Activated B cell treated with CpG ODN at 0.5 μM for 24 hours (primary cell): ENCODE results near the gene MTRR. TPM values are rescaled to one million over a fixed set of nuclear protein-coding genes. Genes with fewer than 3 reads are reported as not detected.
"Not testable (repeated sequence)": the region's sequence is repeated elsewhere in the genome, so short reads cannot be mapped to it uniquely, and the experiment has no call there.

Source experiments
- ATAC-seq: fragments of 200-7000 bp; cut with Tn5 transposase; one replicate; pipeline ENCODE4 v1.10.0; 2021; ENCODE audit warnings: low read depth, mild to moderate bottlenecking, moderate library complexity
- CTCF ChIA-PET: fragments of 350-600 bp; sonication (Branson Sonifier 250); formaldehyde crosslinking; loops from one replicate; lab custom pipeline; 2021; ENCODE audit warnings: antibody characterized with exemption; lab: Charles Lee
- POLR2A ChIA-PET: fragments of 350-600 bp; sonication (Branson Sonifier 250); formaldehyde crosslinking; loops from one replicate; lab custom pipeline; 2021; ENCODE audit warnings: antibody characterized with exemption; lab: Charles Lee
- DNase-seq: peaks from one replicate; pipeline ENCODE4 v3.0.0; 2022
- H3K27ac Mint-ChIP-seq: one replicate; pipeline ENCODE4 v1.8.0; 2020; ENCODE audit warnings: mixed read lengths
- H3K27me3 Mint-ChIP-seq: one replicate; pipeline ENCODE4 v1.8.0; 2021; ENCODE audit warnings: mixed read lengths
- H3K36me3 Mint-ChIP-seq: one replicate; pipeline ENCODE4 v1.8.0; 2021; ENCODE audit warnings: low read depth, mixed read lengths
- H3K4me1 Mint-ChIP-seq: one replicate; pipeline ENCODE4 v1.8.0; 2021; ENCODE audit warnings: mixed read lengths
- H3K4me3 Mint-ChIP-seq: one replicate; pipeline ENCODE4 v1.8.0; 2020; ENCODE audit warnings: mild to moderate bottlenecking, mixed read lengths
- H3K9me3 Mint-ChIP-seq: one replicate; pipeline ENCODE4 v1.8.0; 2020; ENCODE audit warnings: mixed read lengths
- intact Hi-C: fragments of 100-400 bp; cut with micrococcal nuclease; formaldehyde crosslinking; loops from one replicate; pipeline ENCODE4 v1.15.1; 2024
- total RNA-seq: library from RNA; stranded (reverse); gene quantifications from 2 replicates; pipeline ENCODE4 v1.2.3, GENCODE V29; 2022
- TF ChIP-seq, protein P1 (sequence below): fragments of 200-600 bp; IDR thresholded peaks from one replicate; pipeline ENCODE4 v1.8.0; 2022; ENCODE audit warnings: antibody characterized with exemption, mild to moderate bottlenecking

MTRR gene
- total RNA-seq, 1 donor from 2014 or later = 70.7 TPM

DNA sequence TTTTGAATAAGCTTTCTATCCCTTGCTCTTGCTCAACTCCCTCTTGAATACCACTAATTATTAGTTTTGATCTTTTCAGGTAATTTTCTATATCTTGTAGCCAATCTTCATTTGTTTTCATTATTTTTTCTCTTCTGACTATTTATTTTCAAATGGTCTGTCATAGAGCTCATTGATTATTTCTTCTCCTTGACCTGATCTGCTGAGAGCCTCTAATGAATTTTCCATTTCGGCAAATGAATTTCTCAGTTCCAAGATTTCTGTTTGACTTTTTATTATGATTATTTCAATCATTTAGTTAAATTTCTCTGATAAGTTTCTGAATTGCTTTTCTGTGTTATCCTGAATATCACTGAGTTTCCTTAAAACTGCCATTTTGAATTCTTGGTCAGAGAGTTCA lies 39.4 kb downstream of the MTRR start:
- no peak for ATAC-seq
- intact Hi-C loops = no loop called here
- no peak for DNase-seq
- Mint-ChIP-seq H3K4me1 (peaks cover 5% of the 10 kb centered on the region), H3K27ac (no peak overlapping the region), H3K36me3 (peaks cover 73% of the 10 kb centered on the region), H3K9me3 (peaks cover 37% of the 10 kb centered on the region), H3K27me3 (no peaks in the 10 kb centered on the region), H3K4me3 (no peak overlapping the region)
- CTCF ChIA-PET = no interaction called here
- TF ChIP-seq, protein P1, sequence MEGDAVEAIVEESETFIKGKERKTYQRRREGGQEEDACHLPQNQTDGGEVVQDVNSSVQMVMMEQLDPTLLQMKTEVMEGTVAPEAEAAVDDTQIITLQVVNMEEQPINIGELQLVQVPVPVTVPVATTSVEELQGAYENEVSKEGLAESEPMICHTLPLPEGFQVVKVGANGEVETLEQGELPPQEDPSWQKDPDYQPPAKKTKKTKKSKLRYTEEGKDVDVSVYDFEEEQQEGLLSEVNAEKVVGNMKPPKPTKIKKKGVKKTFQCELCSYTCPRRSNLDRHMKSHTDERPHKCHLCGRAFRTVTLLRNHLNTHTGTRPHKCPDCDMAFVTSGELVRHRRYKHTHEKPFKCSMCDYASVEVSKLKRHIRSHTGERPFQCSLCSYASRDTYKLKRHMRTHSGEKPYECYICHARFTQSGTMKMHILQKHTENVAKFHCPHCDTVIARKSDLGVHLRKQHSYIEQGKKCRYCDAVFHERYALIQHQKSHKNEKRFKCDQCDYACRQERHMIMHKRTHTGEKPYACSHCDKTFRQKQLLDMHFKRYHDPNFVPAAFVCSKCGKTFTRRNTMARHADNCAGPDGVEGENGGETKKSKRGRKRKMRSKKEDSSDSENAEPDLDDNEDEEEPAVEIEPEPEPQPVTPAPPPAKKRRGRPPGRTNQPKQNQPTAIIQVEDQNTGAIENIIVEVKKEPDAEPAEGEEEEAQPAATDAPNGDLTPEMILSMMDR = no peak
- POLR2A ChIA-PET = no interaction called here

DNA sequence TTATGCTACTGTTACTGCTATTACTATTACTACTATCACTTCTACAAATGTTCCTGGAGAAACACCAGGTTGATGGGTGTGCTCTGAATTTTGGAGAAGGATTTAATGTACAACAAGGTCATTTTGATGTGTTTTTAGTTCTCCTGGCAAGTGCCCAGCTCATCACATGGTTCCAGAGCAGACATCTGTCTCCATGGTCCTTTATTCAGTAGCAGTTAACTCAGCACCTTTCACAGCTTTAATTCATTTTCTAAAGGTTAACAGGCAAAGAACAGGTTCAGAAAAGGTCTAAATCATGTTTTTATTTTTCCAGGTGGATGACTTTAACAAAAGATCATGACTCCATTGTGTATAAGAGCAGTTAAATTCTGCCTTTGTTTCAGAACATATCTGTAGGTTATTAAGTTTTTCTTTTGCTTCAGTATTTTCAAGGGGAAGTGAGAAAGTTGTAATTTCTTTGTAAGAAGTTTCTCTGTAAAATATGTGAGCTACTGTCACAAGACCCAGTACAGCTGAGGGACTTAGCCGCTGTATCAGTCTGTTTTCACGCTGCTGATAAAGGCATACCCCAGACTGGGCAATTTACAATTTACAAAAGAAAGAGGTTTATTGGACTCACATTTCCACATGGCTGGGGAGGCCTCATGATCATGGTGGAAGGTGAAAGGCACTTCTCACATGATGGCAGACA lies 41.9 kb downstream of the MTRR start:
- ATAC-seq (no peak), DNase-seq (no peak)
- TF ChIP-seq, protein P1 = no peak
- Mint-ChIP-seq H3K4me3 (no peak overlapping the region), H3K9me3 (peaks cover 38% of the 10 kb centered on the region), H3K36me3 (peaks cover 50% of the 10 kb centered on the region), H3K27me3 (no peaks in the 10 kb centered on the region), H3K27ac (no peak overlapping the region), H3K4me1 (peaks cover 5% of the 10 kb centered on the region)
- POLR2A ChIA-PET = no interaction called here
- CTCF ChIA-PET = interaction anchor here (1.4 kb wide), 1 partner anchor 17 kb away, joined by 5 read pairs; no protein-coding TSS in a partner anchor
- intact Hi-C loops = no loop called here

DNA sequence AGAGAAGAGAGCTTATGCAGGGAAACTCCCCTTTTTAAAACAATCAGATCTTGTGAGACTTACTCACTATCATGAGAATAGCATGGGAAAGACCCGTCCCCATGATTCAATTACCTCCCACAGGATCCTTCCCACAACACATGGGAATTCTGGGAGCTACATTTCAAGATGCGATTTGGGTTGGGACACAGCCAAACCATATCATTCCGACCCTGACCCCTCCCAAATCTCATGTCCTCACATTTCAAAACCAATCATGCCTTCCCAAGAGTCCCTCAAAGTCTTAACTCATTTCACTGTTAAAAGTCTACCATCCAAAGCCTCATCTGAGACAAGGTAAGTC lies 42.5 kb downstream of the MTRR start:
- H3K27me3 Mint-ChIP-seq, ATAC-seq, intact Hi-C loops, H3K4me1 Mint-ChIP-seq, H3K27ac Mint-ChIP-seq, DNase-seq, POLR2A ChIA-PET, H3K4me3 Mint-ChIP-seq: not testable (repeated sequence)
- CTCF ChIA-PET = interaction anchor here (1.4 kb wide), 1 partner anchor 17 kb away, joined by 3 read pairs; no protein-coding TSS in a partner anchor
- Mint-ChIP-seq H3K36me3 (peaks cover 44% of the 10 kb centered on the region), H3K9me3 (peaks cover 37% of the 10 kb centered on the region)

DNA sequence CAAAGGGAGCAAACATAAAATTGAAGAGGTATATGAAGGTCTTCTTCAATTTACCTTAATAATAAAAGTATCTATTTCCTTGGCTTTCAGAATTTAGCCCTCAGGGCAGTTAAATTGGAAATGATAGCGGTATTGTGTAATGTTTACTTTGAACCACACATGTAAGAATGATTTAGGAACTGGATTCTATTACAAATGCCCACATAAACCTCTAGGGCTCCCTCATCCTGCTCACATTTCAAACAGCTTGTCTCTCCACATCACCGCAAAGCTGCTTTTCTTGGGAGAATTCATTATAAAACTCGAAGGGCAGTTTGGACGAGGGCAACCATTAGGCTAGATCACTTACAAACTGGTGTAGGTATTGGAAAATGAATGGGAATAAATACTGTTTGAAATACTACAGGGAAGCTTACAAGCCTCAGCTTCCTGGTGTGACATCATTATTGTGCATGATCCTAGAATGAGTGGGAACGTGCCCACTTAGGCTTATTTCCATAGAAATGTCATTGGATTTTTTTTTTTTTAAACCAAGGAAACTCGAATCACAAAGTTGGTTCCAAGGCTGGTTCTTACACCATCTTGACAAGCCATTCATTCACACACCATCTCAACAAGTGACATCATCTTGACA lies 47.3 kb downstream of the MTRR start:
- peaks cover 13% of the 10 kb centered on the region for H3K9me3 Mint-ChIP-seq
- DNase-seq = no peak
- intact Hi-C loops = no loop called here
- H3K27me3 Mint-ChIP-seq = no peaks in the 10 kb centered on the region
- peaks cover 12% of the 10 kb centered on the region for H3K36me3 Mint-ChIP-seq
- no peak for ATAC-seq
- TF ChIP-seq, protein P1 = no peak
- no peak overlapping the region for H3K27ac Mint-ChIP-seq
- no peaks in the 10 kb centered on the region for H3K4me1 Mint-ChIP-seq
- CTCF ChIA-PET = interaction anchor here (0.5 to 1.5 kb wide), 2 partner anchors 8 to 16 kb away, joined by 3 to 4 read pairs; no protein-coding TSS in a partner anchor
- POLR2A ChIA-PET = no interaction called here
- H3K4me3 Mint-ChIP-seq = no peak overlapping the region

DNA sequence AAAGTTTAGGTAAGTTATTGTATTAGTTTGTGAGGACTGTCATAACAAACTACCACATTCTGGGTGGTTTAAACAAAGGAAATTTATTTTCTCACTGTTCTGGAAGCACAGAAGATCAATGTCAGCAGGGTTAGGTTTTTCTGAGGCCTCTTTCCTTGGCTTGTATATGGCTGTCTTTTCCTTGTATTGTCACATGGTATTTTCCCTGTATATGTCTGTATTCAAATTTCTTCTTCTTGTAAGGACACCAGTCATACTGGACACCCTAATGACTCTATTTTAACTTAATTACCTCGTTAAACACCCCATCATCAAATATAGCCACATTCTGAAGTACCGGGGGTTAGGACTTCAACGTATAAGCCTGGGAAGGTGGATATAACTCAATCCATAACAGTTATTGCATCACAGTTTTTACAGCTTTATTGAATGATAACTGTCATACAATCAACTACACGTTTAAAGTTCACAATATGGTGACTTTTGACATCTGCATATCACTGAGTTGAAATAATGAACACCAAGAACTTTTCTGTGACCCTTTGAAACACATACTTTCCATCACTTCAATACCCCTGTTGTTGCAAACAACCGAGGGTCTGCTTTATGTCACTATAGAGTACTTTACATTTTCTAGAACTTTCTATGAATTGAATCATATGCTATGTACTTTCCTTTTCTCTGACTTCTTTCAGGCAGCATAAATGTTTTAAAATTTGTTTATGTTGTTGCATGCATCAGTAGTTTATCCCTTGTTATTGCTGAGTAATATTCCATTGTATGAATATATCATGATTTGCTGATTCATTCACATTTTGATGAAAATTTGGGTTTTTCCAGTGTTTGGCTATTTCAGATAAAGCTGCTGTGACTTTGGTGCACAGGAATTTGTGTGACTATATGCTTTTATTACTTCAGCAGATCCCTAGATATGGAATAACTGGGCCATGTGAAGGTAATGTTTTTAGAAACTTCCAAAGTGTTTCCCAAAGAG lies 48.5 kb downstream of the MTRR start:
- CTCF ChIA-PET = no interaction called here
- Mint-ChIP-seq H3K27me3 (peaks cover 4% of the 10 kb centered on the region), H3K4me1 (no peaks in the 10 kb centered on the region), H3K36me3 (peaks cover 5% of the 10 kb centered on the region), H3K27ac (no peak overlapping the region), H3K9me3 (peaks cover 12% of the 10 kb centered on the region), H3K4me3 (no peak overlapping the region)
- TF ChIP-seq, protein P1 = no peak
- POLR2A ChIA-PET = no interaction called here
- no peak for ATAC-seq
- intact Hi-C loops = no loop called here
- DNase-seq = no peak
